ENCODE measurements around the gene TRMT61B.

- TF ChIP-seq CTCF (IDR thresholded peaks at IDR 0.05; ENCODE audit: insufficient read depth, low read length, poor library complexity, severe bottlenecking): no peak
- no peak for TF ChIP-seq EZH2phosphoT487 (conservative IDR thresholded peaks at IDR 0.05; ENCODE audit: low read length)
These were observed 26.8 kb upstream of the TRMT61B start for GRCh38 chr2:28896906-28897305.
